AG04450 (cell line): ENCODE data around the gene CSNK1D. TPM values are rescaled to one million over a fixed set of nuclear protein-coding genes. Genes with fewer than 3 reads are reported as not detected.

ENCODE experiments used
- CTCF ChIA-PET: fragments of 300-600, 350-600 bp; formaldehyde crosslinking; extraction: SDS; loops from one replicate; lab custom pipeline; 2022; ENCODE audit warnings: antibody characterized with exemption, inconsistent platforms; lab: Charles Lee
- POLR2A ChIA-PET: fragments of 350-600 bp; formaldehyde crosslinking; extraction: SDS; loops from one replicate; lab custom pipeline; 2021; ENCODE audit warnings: antibody characterized with exemption, inconsistent platforms; lab: Yijun Ruan, JAX
- DNase-seq: peaks from one replicate; pipeline ENCODE4 v3.0.0-alpha.2; 2011; ENCODE audit warnings: low read depth, low spot score
- H3K27ac ChIP-seq: one replicate; pipeline ENCODE4 v1.5.1; 2012; ENCODE audit warnings: low read depth, low read length, control low read depth
- H3K27me3 ChIP-seq: one replicate; pipeline ENCODE4 v1.6.0; 2012; ENCODE audit warnings: low read length; ENCODE audit not compliant: control insufficient read depth, insufficient read depth
- H3K4me3 ChIP-seq: 2 replicates; pipeline ENCODE4 v1.5.1; 2011; ENCODE audit warnings: mild to moderate bottlenecking, low read depth, low read length, control low read depth
- H3K9me3 ChIP-seq: 2 replicates; pipeline ENCODE4 v1.5.1; 2012; ENCODE audit warnings: low read length; ENCODE audit not compliant: control insufficient read depth, insufficient read depth
- CTCF ChIP-seq: IDR thresholded peaks from 2 replicates; pipeline ENCODE4 v1.5.1; 2011; ENCODE audit warnings: low read depth, low read length, control low read depth, inconsistent platforms
- polyA plus RNA-seq: library from polyadenylated mRNA; depleted of rRNA; stranded (reverse); fragments of >200 nt; gene quantifications from 2 replicates; pipeline ENCODE4 v1.2.3, GENCODE V29; 2011

Gene CSNK1D
- polyA plus RNA-seq, 1 experiment = 74.4 TPM

GRCh38 chr17:82219083-82219482 lies 54.4 kb downstream of the CSNK1D start:
- TF ChIP-seq CTCF = no peak

GRCh38 chr17:82218349-82219075 lies 55.0 kb downstream of the CSNK1D start:
- POLR2A ChIA-PET = no interaction called here
- H3K27ac ChIP-seq = no peak overlapping the region
- H3K9me3 ChIP-seq = no peaks in the 10 kb centered on the region; the same call in 1 of the 2 replicates
- H3K4me3 ChIP-seq = no peak overlapping the region
- no peak for DNase-seq
- CTCF ChIA-PET = interaction anchor here (1.0 kb wide), 1 partner anchor 18 kb away, joined by 3 read pairs; no protein-coding TSS in a partner anchor
- no peaks in the 10 kb centered on the region for H3K27me3 ChIP-seq
- TF ChIP-seq CTCF = no peak

More at GRCh38 chr17:82219083-82219482, 54.4 kb downstream of the CSNK1D start:
- Histone ChIP-seq H3K27me3 (no peaks in the 10 kb centered on the region), H3K27ac (no peak overlapping the region), H3K4me3 (no peak overlapping the region), H3K9me3 (no peaks in the 10 kb centered on the region; the same call in 1 of the 2 replicates)
- ChIA-PET CTCF (interaction anchor here (1.0 kb wide), 1 partner anchor 18 kb away, joined by 3 read pairs; no protein-coding TSS in a partner anchor), POLR2A (no interaction called here)
- DNase-seq = no peak

GRCh38 chr17:82217530-82218204 lies 55.8 kb downstream of the CSNK1D start:
- H3K27ac ChIP-seq = peak overlapping the region; percentile 91
- H3K4me3 ChIP-seq = no peak overlapping the region
- POLR2A ChIA-PET = no interaction called here
- DNase-seq = peak; percentile 69
- CTCF ChIA-PET = interaction anchor here (1.0 kb wide), 1 partner anchor 19 kb away, joined by 3 read pairs; no protein-coding TSS in a partner anchor
- no peaks in the 10 kb centered on the region; the same call in 1 of the 2 replicates for H3K9me3 ChIP-seq
- TF ChIP-seq CTCF = no peak
- no peaks in the 10 kb centered on the region for H3K27me3 ChIP-seq

- no peak for DNase-seq
- Histone ChIP-seq H3K9me3 (no peaks in the 10 kb centered on the region; the same call in 1 of the 2 replicates), H3K27ac (peak overlapping the region; percentile 91), H3K27me3 (no peaks in the 10 kb centered on the region), H3K4me3 (no peak overlapping the region)
- POLR2A ChIA-PET = no interaction called here
- CTCF ChIA-PET = no interaction called here
- no peak for TF ChIP-seq CTCF
Measured at GRCh38 chr17:82217120-82217529, 56.4 kb downstream of the CSNK1D start.
